Neuronal stem cell (in vitro differentiated cells): ENCODE results near the gene ATP6V0D1.

Experiments
- DNase-seq: peaks from one replicate; pipeline ENCODE4 v3.0.0-alpha.2; 2013; ENCODE audit warnings: low spot score
- H2AFZ ChIP-seq: one replicate; pipeline ENCODE4 v1.6.1; 2013; ENCODE audit warnings: mild to moderate bottlenecking, low read length, inconsistent platforms
- H2AK5ac ChIP-seq: 2 replicates; pipeline ENCODE4 v1.6.1; 2013; ENCODE audit warnings: low read depth, mild to moderate bottlenecking, inconsistent platforms, low read length, moderate library complexity, mixed read lengths
- H2BK120ac ChIP-seq: 2 replicates; pipeline ENCODE4 v1.6.1; 2013; ENCODE audit warnings: low read depth, mild to moderate bottlenecking, inconsistent platforms, low read length, moderate library complexity, mixed read lengths
- H2BK12ac ChIP-seq: one replicate; pipeline ENCODE4 v1.6.1; 2013; ENCODE audit warnings: low read length, inconsistent platforms
- H2BK15ac ChIP-seq: 2 replicates; pipeline ENCODE4 v1.6.1; 2013; ENCODE audit warnings: mild to moderate bottlenecking, low read length, inconsistent platforms, mixed read lengths
- H2BK5ac ChIP-seq: one replicate; pipeline ENCODE4 v1.6.1; 2013; ENCODE audit warnings: inconsistent platforms, mild to moderate bottlenecking, low read length, moderate library complexity
- H3K14ac ChIP-seq: one replicate; pipeline ENCODE4 v1.6.1; 2013; ENCODE audit warnings: low read length, inconsistent platforms
- H3K18ac ChIP-seq: 2 replicates; pipeline ENCODE4 v1.6.1; 2013; ENCODE audit warnings: low read length, inconsistent platforms
- H3K23ac ChIP-seq: 2 replicates; pipeline ENCODE4 v1.6.1; 2013; ENCODE audit warnings: low read depth, mild to moderate bottlenecking, mixed read lengths, low read length, inconsistent platforms; ENCODE audit not compliant: poor library complexity
- H3K27ac ChIP-seq: replicated peaks from 3 replicates; pipeline ENCODE4 v1.5.1; 2013; ENCODE audit warnings: low read length, inconsistent platforms
- H3K27me3 ChIP-seq, 3 experiments: 2 replicates each; pipeline ENCODE4 v1.6.1; 2013; ENCODE audit warnings: low read length in 3 of 3, mild to moderate bottlenecking in 2 of 3, inconsistent platforms in 1 of 3, low read depth in 1 of 3, mixed read lengths in 1 of 3, moderate library complexity in 1 of 3; ENCODE audit not compliant: control insufficient read depth in 3 of 3, insufficient read depth in 3 of 3
- H3K36me3 ChIP-seq, 2 donors: replicated peaks in 1 of 2; 2 replicates each; pipeline ENCODE4 v1.6.1; 2013; ENCODE audit warnings: low read length in 2 of 2; ENCODE audit not compliant: control insufficient read depth in 2 of 2, insufficient read depth in 2 of 2
- H3K4ac ChIP-seq: 2 replicates; pipeline ENCODE4 v1.6.1; 2013; ENCODE audit warnings: inconsistent platforms, mild to moderate bottlenecking, low read length, moderate library complexity
- H3K4me1 ChIP-seq, 2 donors: 1 replicate in 1 of 2; 2 replicates in 1 of 2; pipeline ENCODE4 v1.6.1; 2013; ENCODE audit warnings: low read length in 2 of 2, low read depth in 1 of 2; ENCODE audit not compliant: control insufficient read depth in 2 of 2, insufficient read depth in 1 of 2
- H3K4me2 ChIP-seq: one replicate; pipeline ENCODE4 v1.6.1; 2013; ENCODE audit warnings: mild to moderate bottlenecking, low read length, inconsistent platforms; ENCODE audit not compliant: insufficient read depth, poor library complexity, severe bottlenecking
- H3K4me3 ChIP-seq, 2 donors: 2 replicates each; pipeline ENCODE4 v1.5.1; 2013; ENCODE audit warnings: low read length in 2 of 2, mild to moderate bottlenecking in 2 of 2, inconsistent platforms in 1 of 2, moderate library complexity in 1 of 2
- H3K79me1 ChIP-seq: one replicate; pipeline ENCODE4 v1.6.1; 2013; ENCODE audit warnings: low read depth, mild to moderate bottlenecking, inconsistent platforms, low read length, moderate library complexity
- H3K9ac ChIP-seq: one replicate; pipeline ENCODE4 v1.6.1; 2013; ENCODE audit warnings: mild to moderate bottlenecking, low read depth, low read length, inconsistent platforms; ENCODE audit not compliant: poor library complexity
- H3K9me3 ChIP-seq, 2 donors: replicated peaks in 1 of 2; 2 replicates each; pipeline versions ENCODE3 to v1.6.1; 2013; ENCODE audit warnings: low read length in 2 of 2, mild to moderate bottlenecking in 2 of 2, inconsistent platforms in 1 of 2, low read depth in 1 of 2, mixed read lengths in 1 of 2, moderate library complexity in 1 of 2; ENCODE audit not compliant: control insufficient read depth in 2 of 2, insufficient read depth in 1 of 2
- H4K8ac ChIP-seq: one replicate; pipeline ENCODE4 v1.6.1; 2013; ENCODE audit warnings: low read depth, mild to moderate bottlenecking, inconsistent platforms, low read length, moderate library complexity
- H4K91ac ChIP-seq: one replicate; pipeline ENCODE4 v1.6.1; 2013; ENCODE audit warnings: low read length, low read depth, mild to moderate bottlenecking, inconsistent platforms; ENCODE audit not compliant: poor library complexity
- WGBS, 2 donors: extraction: QIAGEN DNeasy Blood & Tissue Kit; methylation state at CpG; one replicate each; pipeline ENCODE4 v1.1.7; 2013; ENCODE audit warnings: missing lambda C conversion rate in 2 of 2, mixed read lengths in 1 of 2; ENCODE audit not compliant: insufficient read length in 2 of 2, insufficient replicate concordance in 1 of 2; ENCODE audit errors: extremely low coverage in 2 of 2; 5-methylcytosine and 5-hydroxymethylcytosine counted together

ATP6V0D1 gene

DNA sequence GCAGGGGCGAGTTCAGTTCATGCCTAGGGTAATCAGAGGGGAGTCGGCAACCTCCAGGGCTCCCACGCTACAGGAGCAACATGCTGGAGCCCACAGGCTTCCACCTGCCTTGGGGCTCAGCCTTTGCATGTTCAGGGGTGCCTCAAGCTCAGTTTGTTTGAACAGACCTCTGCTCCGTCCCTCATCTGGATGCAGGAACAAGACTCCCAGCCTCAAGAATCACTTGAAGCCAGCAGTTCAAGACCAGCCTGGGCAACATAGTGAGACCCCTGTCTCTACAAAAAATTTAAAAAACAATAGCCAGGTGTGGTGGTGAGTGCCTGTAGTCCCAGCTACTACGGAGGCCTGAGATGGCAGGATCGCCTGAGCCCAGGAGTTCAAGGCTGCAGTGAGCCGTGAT is 54.9 kb downstream of the ATP6V0D1 start:
- WGBS, 2 donors: no CpG with 5 or more reads among the region's 7 CpGs
- Histone ChIP-seq H3K4me2 (no peak overlapping the region), H3K4me3 (no peak overlapping the region), H2BK12ac (no peak overlapping the region), H3K14ac (no peak overlapping the region), H3K4me1 (peaks cover 17 to 21% of the 10 kb centered on the region in 2 donors), H3K23ac (no peak overlapping the region), H3K36me3 (no peaks in the 10 kb centered on the region), H2AK5ac (peak overlapping the region; percentile 11), H3K4ac (no peak overlapping the region), H3K27me3 (peaks cover 10 to 29% (median 25%) of the 10 kb centered on the region in 3 experiments), H3K18ac (no peak overlapping the region), H2BK15ac (no peak overlapping the region), H3K9me3 (no peaks in the 10 kb centered on the region), H2BK5ac (no peak overlapping the region), H3K79me1 (no peaks in the 10 kb centered on the region), H3K27ac (no peak overlapping the region), H3K9ac (no peak overlapping the region), H2AFZ (no peak overlapping the region), H4K8ac (no peak overlapping the region), H2BK120ac (no peak overlapping the region), H4K91ac (no peak overlapping the region)
- no peak for DNase-seq

DNA sequence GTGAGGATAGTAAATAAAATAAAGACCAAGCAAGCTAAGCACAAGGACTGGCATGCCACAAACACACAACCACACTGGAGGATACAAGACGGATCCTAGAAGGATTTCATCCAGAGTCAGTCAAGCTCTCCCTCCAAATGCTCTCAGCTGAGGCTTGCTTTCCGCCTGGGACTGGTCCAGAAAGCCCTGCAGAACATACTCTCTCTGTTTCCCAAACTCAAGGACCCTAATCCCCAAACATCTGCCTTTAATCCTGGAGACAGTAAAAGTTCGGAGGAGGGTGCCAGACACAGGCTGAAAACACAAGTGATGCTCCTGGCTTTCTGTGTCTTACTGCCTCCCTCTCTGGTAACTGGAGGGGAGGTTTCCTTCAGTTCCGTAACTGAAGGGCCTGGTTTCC is 55.4 kb downstream of the ATP6V0D1 start:
- DNase-seq: no peak

GRCh38 chr16:67425061-67425460 is 55.9 kb downstream of the ATP6V0D1 start:
- Histone ChIP-seq H3K4ac (no peak overlapping the region), H3K23ac (no peak overlapping the region), H3K79me1 (no peaks in the 10 kb centered on the region), H2AFZ (peak overlapping the region; percentile 73), H3K4me2 (no peak overlapping the region), H2BK5ac (no peak overlapping the region), H4K8ac (no peak overlapping the region), H3K27me3 (peaks cover 3 to 22% (median 19%) of the 10 kb centered on the region in 3 experiments), H3K4me1 (peaks cover 17 to 21% of the 10 kb centered on the region in 2 donors), H4K91ac (no peak overlapping the region), H3K9me3 (no peaks in the 10 kb centered on the region), H2BK120ac (no peak overlapping the region), H3K14ac (no peak overlapping the region), H3K27ac (no peak overlapping the region), H2BK12ac (no peak overlapping the region), H2AK5ac (no peak overlapping the region), H3K18ac (no peak overlapping the region), H3K36me3 (no peaks in the 10 kb centered on the region), H2BK15ac (no peak overlapping the region), H3K4me3 (no peak overlapping the region), H3K9ac (no peak overlapping the region)
- DNase-seq: no peak
- WGBS, 2 donors: no CpG with 5 or more reads among the region's 6 CpGs

More for the DNA sequence above, 55.4 kb downstream of the ATP6V0D1 start:
- no peaks in the 10 kb centered on the region for H3K9me3 ChIP-seq
- no peak overlapping the region for H3K9ac ChIP-seq
- H3K27me3 ChIP-seq: peaks cover 8 to 27% (median 24%) of the 10 kb centered on the region in 3 experiments
- no peak overlapping the region for H4K8ac ChIP-seq
- no peak overlapping the region for H3K4me3 ChIP-seq
- H2AFZ ChIP-seq: no peak overlapping the region
- H2BK5ac ChIP-seq: no peak overlapping the region
- no peaks in the 10 kb centered on the region for H3K36me3 ChIP-seq
- no peak overlapping the region for H3K18ac ChIP-seq
- H3K14ac ChIP-seq: no peak overlapping the region
- WGBS, 2 donors: no CpG with 5 or more reads among the region's 4 CpGs
- no peak overlapping the region for H2BK120ac ChIP-seq
- no peak overlapping the region for H3K23ac ChIP-seq
- peaks cover 17 to 21% of the 10 kb centered on the region in 2 donors for H3K4me1 ChIP-seq
- H3K4me2 ChIP-seq: no peak overlapping the region
- H2AK5ac ChIP-seq: peak overlapping the region; percentile 11
- no peak overlapping the region for H3K27ac ChIP-seq
- no peak overlapping the region for H2BK15ac ChIP-seq
- H3K4ac ChIP-seq: no peak overlapping the region
- no peak overlapping the region for H2BK12ac ChIP-seq
- no peaks in the 10 kb centered on the region for H3K79me1 ChIP-seq
- H4K91ac ChIP-seq: no peak overlapping the region

DNA sequence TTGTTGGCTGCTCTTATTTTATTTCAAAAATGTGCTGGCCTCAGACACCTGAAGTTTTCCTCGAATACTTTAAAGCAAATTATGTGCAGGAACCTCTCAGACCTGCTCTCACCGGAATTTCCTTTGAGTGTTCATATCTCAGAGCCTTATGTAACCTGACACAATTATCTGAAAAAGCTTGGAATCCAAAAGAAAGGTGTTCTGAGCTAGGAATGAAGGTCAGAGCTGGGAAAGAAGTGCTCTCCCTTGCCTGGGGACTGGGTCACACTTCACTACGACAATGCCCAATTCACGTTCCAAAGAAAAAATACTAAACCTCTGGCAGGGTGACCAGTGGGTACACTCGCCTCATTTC is 56.7 kb downstream of the ATP6V0D1 start:
- Histone ChIP-seq H3K14ac (no peak overlapping the region), H2BK15ac (peak overlapping the region; percentile 46), H3K27me3 (peaks cover 0 to 14% (median 11%) of the 10 kb centered on the region in 3 experiments), H3K9me3 (no peaks in the 10 kb centered on the region), H4K8ac (no peak overlapping the region), H4K91ac (no peak overlapping the region), H3K4me3 (no peak overlapping the region), H3K9ac (no peak overlapping the region), H3K23ac (no peak overlapping the region), H2BK5ac (no peak overlapping the region), H3K18ac (peak overlapping the region; percentile 32), H3K36me3 (no peaks in the 10 kb centered on the region), H2AK5ac (no peak overlapping the region), H3K79me1 (no peaks in the 10 kb centered on the region), H2BK120ac (no peak overlapping the region), H3K4ac (no peak overlapping the region), H3K4me1 (peaks cover 16 to 19% of the 10 kb centered on the region in 2 donors), H2AFZ (peak overlapping the region; percentile 73), H3K4me2 (no peak overlapping the region), H2BK12ac (no peak overlapping the region), H3K27ac (no peak overlapping the region)
- no CpG with 5 or more reads among the region's 5 CpGs for WGBS, 2 donors
- no peak for DNase-seq
